Spleen (tissue), 11 donors: Measurements from ENCODE around the gene SORCS1. TPM values are rescaled to one million over a fixed set of nuclear protein-coding genes. Genes with fewer than 3 reads are reported as not detected.

Experiments
- DNase-seq: peaks from one replicate; pipeline ENCODE4 v3.0.0-alpha.2; 2020
- H3K27ac ChIP-seq, 8 donors: fragments of 200-600 bp; sonication (generic) in 7 of 8; 1 replicate in 4 of 8; 2 replicates in 4 of 8; pipeline versions ENCODE4 v1.5.0 to v1.8.0; 2016 to 2021; ENCODE audit warnings: inconsistent platforms in 4 of 8, mild to moderate bottlenecking in 4 of 8, moderate library complexity in 1 of 8
- H3K27me3 ChIP-seq, 7 donors: fragments of 200-600 bp; sonication (generic) in 6 of 7; replicated peaks in 1 of 7; 1 replicate in 4 of 7; 2 replicates in 3 of 7; pipeline versions ENCODE4 v1.5.0 to v1.8.0; 2016 to 2021; ENCODE audit warnings: inconsistent platforms in 3 of 7, mild to moderate bottlenecking in 1 of 7
- H3K36me3 ChIP-seq, 6 donors: fragments of 200-600 bp; sonication (generic) in 5 of 6; 1 replicate in 4 of 6; 2 replicates in 2 of 6; pipeline versions ENCODE4 v1.5.0 to v1.8.0; 2016 to 2021; ENCODE audit warnings: inconsistent platforms in 2 of 6
- H3K4me1 ChIP-seq, 6 donors: fragments of 200-600 bp; sonication (generic) in 5 of 6; 1 replicate in 3 of 6; 2 replicates in 3 of 6; pipeline versions ENCODE4 v1.5.0 to v1.8.0; 2016 to 2021; ENCODE audit warnings: inconsistent platforms in 3 of 6
- H3K4me3 ChIP-seq, 8 donors: fragments of 200-600 bp; sonication (generic) in 7 of 8; 1 replicate in 4 of 8; 2 replicates in 4 of 8; pipeline versions ENCODE4 v1.5.0 to v1.8.0; 2016 to 2021; ENCODE audit warnings: inconsistent platforms in 4 of 8, mild to moderate bottlenecking in 4 of 8, moderate library complexity in 2 of 8
- H3K9me3 ChIP-seq, 8 donors: fragments of 200-600 bp; sonication (generic) in 7 of 8; 1 replicate in 4 of 8; 2 replicates in 4 of 8; pipeline versions ENCODE4 v1.5.0 to v1.8.0; 2016 to 2021; ENCODE audit warnings: inconsistent platforms in 4 of 8
- POLR2A ChIP-seq, 3 donors: fragments of 450-650 bp; IDR thresholded peaks; one replicate each; pipeline ENCODE4 v1.5.1; 2017; ENCODE audit warnings: antibody characterized with exemption in 3 of 3, mild to moderate bottlenecking in 1 of 3
- POLR2AphosphoS5 ChIP-seq, 3 donors: sonication (generic); formaldehyde crosslinking; IDR thresholded peaks; one replicate each; pipeline ENCODE4 v1.5.1; 2017; ENCODE audit warnings: antibody characterized with exemption in 3 of 3
- WGBS, 5 donors: extraction: QIAGEN DNeasy Blood & Tissue Kit in 3 of 5; methylation state at CpG; one replicate each; pipeline versions ENCODE4 v1.1.5 to v1.1.7; 2013 to 2018; 5-methylcytosine and 5-hydroxymethylcytosine counted together
- intact Hi-C: fragments of 100-400 bp; cut with DNase I; formaldehyde crosslinking; loops from one replicate; pipeline ENCODE4 v1.15.0; 2023; ENCODE audit warnings: low total_unique reads
- polyA plus RNA-seq, 3 donors: library from polyadenylated mRNA; stranded (reverse); fragments of 200-250 nt; gene quantifications; one replicate each; pipeline ENCODE4 v1.2.1, GENCODE V29; 2013
- total RNA-seq, 7 donors: library from RNA; depleted of rRNA in 3 of 7; stranded (reverse); fragments of >200 nt in 3 of 7; fragmentation: NEBNext Ultra II Directional in 4 of 7; extraction: Animal tissue kit (Norgen Biotek cat#: 25700) in 4 of 7; gene quantifications; one replicate each; pipeline versions ENCODE4 v1.1.0 to v1.2.1, GENCODE V29; 2016 to 2021
- TF ChIP-seq, protein P1 (sequence below), 11 experiments: fragments of 200-600 bp in 7 of 11; fragments of 450-650 bp in 4 of 11; sonication (generic) in 4 of 11; IDR thresholded peaks in 8 of 11; conservative IDR thresholded peaks in 3 of 11; 1 replicate in 7 of 11; 2 replicates in 4 of 11; pipeline versions ENCODE4 v1.4.0 to v1.8.0; 2016 to 2021; ENCODE audit warnings: antibody characterized with exemption in 11 of 11, inconsistent platforms in 4 of 11, mild to moderate bottlenecking in 1 of 11
- donor health status: healthy with polysubstance abuse.
- donor health status: DM: no; HTN: no; CAD: no; lungs with moderate emphysema.
- donor health status: DM: no; HTN: no; CAD: no.
- donor health status: Bipolar disorder and iron deficiency.
- donor health status: healthy.
- donor health status: DM: no; HTN: no; CAD: no.
- donor health status: DM: yes; HTN: yes; CAD: no.

Gene SORCS1
- total and polyA plus RNA-seq, 10 donors: 0.67 to 2.7 (median 1.6) TPM

DNA sequence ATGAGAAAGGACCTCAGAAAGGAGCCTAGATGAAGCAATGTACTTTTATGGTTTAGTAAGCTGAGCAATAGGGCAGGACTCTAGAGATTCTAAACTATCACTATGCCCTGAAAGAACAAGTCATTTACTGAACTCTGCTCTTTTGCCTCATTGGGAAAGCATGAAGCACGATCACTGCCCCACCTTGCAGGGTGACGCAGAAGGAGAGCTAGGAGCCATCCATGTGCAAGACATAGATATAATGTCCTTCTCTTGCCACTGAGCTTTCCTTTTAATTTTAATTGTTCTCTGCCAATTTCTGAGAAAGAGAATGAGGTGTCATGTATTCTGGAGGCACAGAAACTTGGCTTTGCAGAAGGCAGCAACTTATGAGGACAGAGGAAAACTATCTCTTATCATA is 108.3 kb downstream of the SORCS1 start:
- Histone ChIP-seq H3K4me1 (no peaks in the 10 kb centered on the region), H3K36me3 (no peaks in the 10 kb centered on the region), H3K27ac (no peak overlapping the region), H3K27me3 (no peaks in the 10 kb centered on the region), H3K4me3 (no peak overlapping the region), H3K9me3 (no peaks in the 10 kb centered on the region)
- DNase-seq: no peak
- intact Hi-C loops: no loop called here
- whole genome bisulfite sequencing, 5 donors: 85 to 93% (median 91%) methylated on average over 2 of the region's 2 CpGs
- TF ChIP-seq POLR2AphosphoS5 (IDR thresholded peaks at IDR 0.05) (no peak), POLR2A (IDR thresholded peaks at IDR 0.05) (no peak)
- TF ChIP-seq, protein P1, sequence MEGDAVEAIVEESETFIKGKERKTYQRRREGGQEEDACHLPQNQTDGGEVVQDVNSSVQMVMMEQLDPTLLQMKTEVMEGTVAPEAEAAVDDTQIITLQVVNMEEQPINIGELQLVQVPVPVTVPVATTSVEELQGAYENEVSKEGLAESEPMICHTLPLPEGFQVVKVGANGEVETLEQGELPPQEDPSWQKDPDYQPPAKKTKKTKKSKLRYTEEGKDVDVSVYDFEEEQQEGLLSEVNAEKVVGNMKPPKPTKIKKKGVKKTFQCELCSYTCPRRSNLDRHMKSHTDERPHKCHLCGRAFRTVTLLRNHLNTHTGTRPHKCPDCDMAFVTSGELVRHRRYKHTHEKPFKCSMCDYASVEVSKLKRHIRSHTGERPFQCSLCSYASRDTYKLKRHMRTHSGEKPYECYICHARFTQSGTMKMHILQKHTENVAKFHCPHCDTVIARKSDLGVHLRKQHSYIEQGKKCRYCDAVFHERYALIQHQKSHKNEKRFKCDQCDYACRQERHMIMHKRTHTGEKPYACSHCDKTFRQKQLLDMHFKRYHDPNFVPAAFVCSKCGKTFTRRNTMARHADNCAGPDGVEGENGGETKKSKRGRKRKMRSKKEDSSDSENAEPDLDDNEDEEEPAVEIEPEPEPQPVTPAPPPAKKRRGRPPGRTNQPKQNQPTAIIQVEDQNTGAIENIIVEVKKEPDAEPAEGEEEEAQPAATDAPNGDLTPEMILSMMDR (IDR thresholded peaks at IDR 0.05 in 8 of 11, conservative IDR thresholded peaks at IDR 0.05 in 3 of 11): no peak

DNA sequence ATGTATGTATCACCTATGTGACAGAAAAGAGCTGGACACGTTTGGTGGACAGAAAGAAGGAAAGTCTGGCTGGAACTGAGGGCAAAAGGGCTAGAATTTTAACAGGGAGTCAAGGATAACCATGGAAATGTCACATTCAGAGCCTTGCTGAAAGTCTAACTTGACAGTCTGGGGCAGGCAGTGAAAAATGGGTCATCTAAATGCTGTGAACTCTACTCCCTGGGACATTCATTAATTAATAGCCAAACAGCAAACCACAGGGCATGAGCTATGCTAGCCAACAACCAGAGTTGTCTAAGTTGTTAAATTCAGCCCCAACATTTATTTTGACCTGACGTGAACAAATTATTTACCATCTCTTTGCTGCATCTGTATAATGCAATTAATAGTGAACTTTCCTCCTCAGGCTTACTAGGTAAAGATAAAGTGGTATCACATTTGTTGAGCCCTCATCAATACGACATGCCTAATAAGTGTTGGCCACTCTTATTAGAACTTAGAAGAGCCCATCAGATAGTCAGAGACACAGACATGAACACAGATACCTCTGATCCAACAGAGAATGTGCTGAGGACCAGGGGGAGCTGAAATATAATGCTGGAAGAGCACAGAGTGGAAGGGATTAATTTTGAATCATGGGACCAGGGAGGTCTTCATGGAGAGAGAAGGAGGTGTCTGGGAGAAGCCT is 109.9 kb downstream of the SORCS1 start:
- Histone ChIP-seq H3K27me3 (no peaks in the 10 kb centered on the region), H3K36me3 (no peaks in the 10 kb centered on the region), H3K4me1 (no peaks in the 10 kb centered on the region), H3K4me3 (no peak overlapping the region), H3K9me3 (no peaks in the 10 kb centered on the region), H3K27ac (no peak overlapping the region)
- no peak for DNase-seq
- WGBS, 5 donors: 64 to 76% (median 70%) methylated on average over 3 of the region's 3 CpGs
- no peak for TF ChIP-seq POLR2A (IDR thresholded peaks at IDR 0.05)
- intact Hi-C loops: no loop called here

DNA sequence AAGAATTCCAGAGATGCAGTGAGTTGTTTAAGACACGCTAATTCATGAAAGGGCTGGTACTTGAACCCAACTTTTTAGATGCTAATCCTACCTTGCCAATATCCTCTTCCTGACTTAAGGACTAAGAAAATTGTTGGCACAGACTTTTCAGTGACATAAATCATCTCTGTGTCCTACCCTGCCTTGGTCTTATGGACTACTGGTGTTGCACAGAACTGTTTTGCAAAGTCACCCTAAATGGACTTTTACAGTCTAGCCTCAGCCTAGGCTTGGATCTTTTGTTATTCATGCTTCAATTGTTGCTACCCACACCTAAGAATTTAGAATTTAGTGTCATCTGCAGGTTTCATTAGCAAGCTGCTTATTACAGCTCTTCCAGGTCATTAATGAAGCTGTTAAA is 112.7 kb downstream of the SORCS1 start:
- H3K36me3 ChIP-seq: no peaks in the 10 kb centered on the region
- no peak for DNase-seq
- H3K4me1 ChIP-seq: no peaks in the 10 kb centered on the region
- TF ChIP-seq POLR2AphosphoS5 (IDR thresholded peaks at IDR 0.05) (no peak), POLR2A (IDR thresholded peaks at IDR 0.05) (no peak)
- TF ChIP-seq, protein P1 (IDR thresholded peaks at IDR 0.05 in 8 of 11, conservative IDR thresholded peaks at IDR 0.05 in 3 of 11): no peak
- intact Hi-C loops: no loop called here
- no peaks in the 10 kb centered on the region for H3K27me3 ChIP-seq
- no peak overlapping the region for H3K27ac ChIP-seq
- H3K4me3 ChIP-seq: no peak overlapping the region
- peaks cover 0 to 5% (median 0%) of the 10 kb centered on the region in 8 donors for H3K9me3 ChIP-seq
- 74 to 95% (median 83%) methylated on average over 1 of the region's 1 CpG for WGBS, 5 donors

DNA sequence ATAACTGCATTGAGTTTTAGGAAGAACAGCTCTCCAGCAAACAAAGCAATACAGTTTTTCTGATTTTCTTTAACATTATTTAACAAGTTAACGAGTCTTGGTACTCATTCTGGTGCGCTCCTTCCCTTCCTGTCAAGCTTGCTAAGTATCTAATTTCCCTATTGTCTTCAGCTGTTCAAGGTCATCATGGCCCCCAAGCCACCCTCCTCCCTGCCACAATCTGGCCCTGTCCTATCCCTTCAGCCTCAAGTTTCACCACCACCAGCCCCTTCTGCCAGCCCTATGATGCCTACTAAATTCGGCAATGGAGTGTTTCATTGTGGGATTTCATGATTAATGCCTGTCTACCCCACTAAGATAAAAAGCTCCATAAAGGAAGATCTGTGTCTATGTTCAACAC is 121.0 kb downstream of the SORCS1 start:
- WGBS, 5 donors: 51 to 87% (median 75%) methylated on average over 3 of the region's 3 CpGs
- H3K27ac ChIP-seq: no peak overlapping the region
- no peaks in the 10 kb centered on the region for H3K27me3 ChIP-seq
- H3K4me1 ChIP-seq: no peaks in the 10 kb centered on the region
- H3K9me3 ChIP-seq: peaks cover 0 to 1% (median 0%) of the 10 kb centered on the region in 8 donors
- H3K4me3 ChIP-seq: no peak overlapping the region
- TF ChIP-seq, protein P1 (IDR thresholded peaks at IDR 0.05 in 8 of 11, conservative IDR thresholded peaks at IDR 0.05 in 3 of 11): no peak
- TF ChIP-seq POLR2AphosphoS5 (IDR thresholded peaks at IDR 0.05) (no peak), POLR2A (IDR thresholded peaks at IDR 0.05) (no peak)
- H3K36me3 ChIP-seq: no peaks in the 10 kb centered on the region
- intact Hi-C loops: no loop called here
- DNase-seq: no peak
